GM21717 (cell line): ENCODE results near the gene CAD.
"Not testable (repeated sequence)": the region's sequence is repeated elsewhere in the genome, so short reads cannot be mapped to it uniquely, and the experiment has no call there.

Experiments
- ATAC-seq: cut with Tn5 transposase; IDR thresholded peaks from one replicate; pipeline ENCODE4 v1.9.1; 2021; ENCODE audit warnings: mild to moderate bottlenecking, moderate library complexity; ENCODE audit not compliant: unreplicated experiment

Gene CAD

GRCh38 chr2:27198068-27198467 is 19.1 kb upstream of the CAD start:
- ATAC-seq, result not testable (repeated sequence)

- ATAC-seq, result no peak
Measured at GRCh38 chr2:27198627-27199026, 18.5 kb upstream of the CAD start.

GRCh38 chr2:27199241-27199640 is 17.9 kb upstream of the CAD start:
- no peak for ATAC-seq

- ATAC-seq, result no peak
Measured at GRCh38 chr2:27201675-27202074, 15.5 kb upstream of the CAD start.

GRCh38 chr2:27202854-27203253 is 14.3 kb upstream of the CAD start:
- no peak for ATAC-seq

- ATAC-seq, result no peak
Measured at GRCh38 chr2:27203741-27204140, 13.4 kb upstream of the CAD start.

GRCh38 chr2:27204566-27204965 is 12.6 kb upstream of the CAD start:
- ATAC-seq, result no peak

GRCh38 chr2:27205206-27205605 is 12.0 kb upstream of the CAD start:
- no peak for ATAC-seq

- no peak for ATAC-seq
Measured at GRCh38 chr2:27206346-27206745, 10.8 kb upstream of the CAD start.

- ATAC-seq, result no peak
Measured at GRCh38 chr2:27208486-27209050, 8.6 kb upstream of the CAD start.

GRCh38 chr2:27209621-27210401 is 7.4 kb upstream of the CAD start:
- ATAC-seq, result no peak

- ATAC-seq, result peak; percentile 11
Measured at GRCh38 chr2:27211241-27211942, 5.8 kb upstream of the CAD start.

- ATAC-seq, result peak; percentile 80
Measured at GRCh38 chr2:27211943-27212625, 5.1 kb upstream of the CAD start, which contains the start of the genes ATRAID and SLC5A6. ATRAID (plus strand) TSS chr2:27212041; CDS start chr2:27212369, 328 bp downstream. SLC5A6 (minus strand) TSS chr2:27212268; CDS start chr2:27207650, 4,618 bp downstream.

- ATAC-seq, result peak; percentile 8
Measured at GRCh38 chr2:27212626-27213471, 4.3 kb upstream of the CAD start.

GRCh38 chr2:27214941-27215340 is 2.2 kb upstream of the CAD start:
- ATAC-seq, result no peak

GRCh38 chr2:27216416-27217137 is 592 bp upstream of the CAD start:
- no peak for ATAC-seq

- ATAC-seq, result no peak
Measured at GRCh38 chr2:27218614-27219013, 1.4 kb downstream of the CAD start.

GRCh38 chr2:27219091-27219490 is 1.9 kb downstream of the CAD start:
- no peak for ATAC-seq

- no peak for ATAC-seq
Measured at GRCh38 chr2:27220091-27220490, 2.9 kb downstream of the CAD start.

- ATAC-seq, result no peak
Measured at GRCh38 chr2:27221166-27221565, 4.0 kb downstream of the CAD start.
